ENCODE results near the gene UMOD.
A peak's percentile ranks its signal among the peaks of the same experiment; 100 is the strongest.

The UMOD gene

DNA sequence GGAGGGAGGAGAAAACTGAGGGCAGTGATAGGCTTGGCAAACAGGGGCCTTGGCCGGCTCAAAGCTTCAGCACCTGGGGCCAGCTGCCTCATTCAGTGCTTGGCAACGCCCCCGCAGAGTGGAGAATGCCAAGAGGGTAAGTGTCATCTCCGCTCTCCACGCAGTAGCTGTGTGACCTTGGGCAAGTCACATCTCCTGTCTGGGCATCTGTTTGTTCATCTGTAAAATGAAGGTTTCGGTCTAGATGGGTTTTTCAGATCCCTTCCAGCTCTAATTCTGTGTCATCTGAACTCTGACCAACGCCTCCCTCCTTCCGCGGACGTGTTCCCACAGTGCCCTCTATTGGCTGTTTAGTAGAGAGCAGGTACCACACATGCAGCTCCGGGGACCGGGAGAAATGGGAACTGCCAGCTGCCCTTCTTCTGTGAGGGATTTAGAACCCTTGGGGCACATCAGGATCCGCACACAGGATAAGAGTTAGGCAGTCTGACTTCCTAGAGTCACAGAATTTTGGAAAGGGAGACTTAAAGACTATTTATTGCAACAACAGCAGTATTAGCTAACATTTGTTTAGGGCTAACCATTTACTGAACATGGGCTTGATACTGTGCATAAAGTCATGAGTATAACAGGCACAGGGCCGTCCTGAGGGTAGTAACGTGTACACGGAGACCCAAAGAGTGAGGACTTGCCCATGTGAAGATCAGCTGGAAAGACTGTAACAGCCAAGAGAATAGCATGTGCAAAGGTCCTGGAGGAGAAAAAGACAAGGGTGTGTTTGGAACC is 52.0 kb downstream of the UMOD start:
- peak in 9 of 14 donors; percentile 0 to 26 (median 2) for DNase-seq

DNA sequence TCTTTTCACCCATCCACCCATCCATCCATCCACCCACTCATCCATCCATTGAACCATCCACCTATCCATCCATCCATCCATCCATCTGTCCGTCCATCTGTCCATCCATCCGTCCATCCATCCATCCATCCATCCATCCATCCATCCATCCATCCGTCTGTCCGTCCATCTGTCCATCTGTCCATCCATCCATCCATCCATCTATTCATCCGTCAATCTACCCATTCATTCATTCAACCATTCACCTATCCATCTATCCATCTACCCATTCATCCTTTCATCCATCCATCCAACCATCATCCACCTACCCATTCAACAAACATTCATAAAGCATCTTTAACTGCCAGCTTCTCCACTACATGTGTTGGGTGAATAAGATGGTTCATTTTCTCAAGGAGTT is 54.1 kb downstream of the UMOD start:
- DNase-seq = no peak

DNA sequence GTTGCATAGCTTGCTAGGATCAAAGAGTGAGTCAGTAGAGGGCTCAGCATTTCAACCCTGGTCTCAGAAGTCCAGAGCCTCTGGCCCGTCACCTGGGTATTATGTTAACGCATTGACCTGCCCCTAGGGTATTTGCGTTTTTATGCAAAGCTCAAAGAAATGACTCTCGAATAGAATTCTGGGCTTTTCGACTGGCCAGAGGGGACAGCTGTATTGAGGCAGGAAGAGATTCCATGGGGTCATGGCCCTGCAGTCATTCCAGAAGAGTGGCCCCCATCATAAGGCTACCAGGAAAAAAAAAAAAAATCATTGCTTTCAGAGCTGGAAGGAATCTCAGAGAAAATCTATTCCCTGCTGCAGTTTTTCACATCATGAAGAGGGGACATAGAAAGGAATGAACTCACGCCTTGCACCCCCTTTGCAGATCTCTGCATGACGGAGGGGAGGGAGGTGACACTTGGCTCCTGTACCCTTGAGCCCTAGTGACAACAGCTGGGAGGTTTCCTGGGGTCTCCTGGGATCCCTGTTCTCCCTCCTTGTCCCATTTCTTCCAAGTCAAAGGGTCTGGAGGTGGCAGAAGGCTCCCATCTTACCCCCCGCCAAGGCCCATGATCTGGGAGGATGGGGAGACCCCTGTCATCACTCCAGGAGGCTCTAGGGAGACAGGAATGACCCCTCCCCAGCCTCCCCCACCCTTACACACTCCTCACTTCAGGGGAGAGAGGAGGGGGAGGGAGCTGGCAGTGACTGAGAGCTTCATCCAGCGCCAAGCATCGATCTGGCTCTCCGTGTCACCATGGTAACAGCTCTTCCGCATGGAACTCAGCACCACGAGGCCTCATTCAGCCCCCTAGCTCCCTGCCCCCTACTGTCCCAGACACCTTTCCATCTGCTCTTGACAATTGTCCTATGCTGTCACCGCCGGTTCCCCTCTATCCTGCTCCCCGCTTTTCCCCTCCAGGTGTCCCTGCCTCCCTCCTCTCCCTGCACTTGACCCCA is 61.0 kb downstream of the UMOD start:
- no peak for DNase-seq

DNA sequence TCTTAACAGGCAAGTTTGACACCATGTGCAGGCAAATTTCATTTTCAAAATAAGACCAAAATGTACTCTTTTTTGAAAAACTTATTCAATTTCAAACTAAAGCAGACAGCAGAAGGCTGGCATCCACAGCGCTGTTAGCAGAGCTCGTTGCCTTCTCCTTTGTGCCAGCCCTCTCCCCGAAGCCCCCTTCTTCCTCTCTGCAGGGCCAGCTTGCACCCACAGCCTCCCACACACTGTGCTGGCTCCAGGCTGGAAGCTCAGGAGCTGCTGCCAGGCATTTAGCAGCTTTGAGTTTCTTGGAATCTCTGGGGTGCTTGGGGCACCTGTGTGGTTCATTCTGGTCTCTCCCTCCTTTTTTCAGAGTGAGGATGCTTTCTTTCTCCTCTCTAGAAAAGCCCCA is 62.9 kb downstream of the UMOD start:
- DNase-seq = no peak

DNA sequence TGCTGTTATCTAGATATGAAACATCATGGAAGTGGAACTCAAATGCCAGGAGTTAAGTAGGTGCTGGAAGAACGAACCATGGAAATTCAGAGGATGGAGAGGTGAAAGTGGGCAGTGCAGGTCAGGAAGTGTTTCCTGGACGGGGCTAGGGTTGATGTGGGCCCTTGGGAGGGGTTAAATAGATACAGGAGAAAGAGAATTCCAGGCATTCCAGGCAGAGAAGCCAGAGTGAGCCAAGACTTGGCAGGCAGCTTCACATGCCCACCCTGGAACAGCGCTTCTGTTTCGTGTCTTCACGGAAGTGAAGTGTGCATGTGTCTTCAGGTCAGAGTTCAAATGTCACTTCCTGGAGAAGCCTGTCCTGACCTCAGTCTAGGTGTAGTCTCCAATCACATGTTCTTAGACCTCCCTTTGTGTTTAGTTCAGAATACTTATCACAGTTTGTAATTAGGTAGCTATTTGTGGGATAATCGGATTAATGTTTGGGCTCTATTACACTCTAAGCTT is 66.5 kb downstream of the UMOD start:
- no peak for DNase-seq

All from C1 segment of cervical spinal cord (tissue), 14 donors.